ENCODE data around the gene MTUS2. TPM values are rescaled to one million over a fixed set of nuclear protein-coding genes. Genes with fewer than 3 reads are reported as not detected.

MTUS2 gene
- total and polyA plus RNA-seq, 2 experiments from 2014 or later: 3.0 to 4.3 TPM

GRCh38 chr13:29008296-29008695 is 188.2 kb downstream of the MTUS2 start:
- Histone ChIP-seq H3K4me2 (no peak overlapping the region), H2AFZ (no peak overlapping the region), H3K9me3 (ENCODE audit: low read depth) (no peaks in the 10 kb centered on the region), H3K4me1 (ENCODE audit: insufficient read depth) (no peaks in the 10 kb centered on the region), H3K27me3 (no peaks in the 10 kb centered on the region), H3K9me2 (replicated peaks; ENCODE audit: insufficient read depth) (no peaks in the 10 kb centered on the region), H3K27ac (no peak overlapping the region), H3K79me2 (no peaks in the 10 kb centered on the region), H3K4me3 (no peak overlapping the region), H4K20me1 (ENCODE audit: insufficient read depth, poor library complexity, severe bottlenecking) (no peaks in the 10 kb centered on the region), H3K36me3 (replicated peaks; ENCODE audit: insufficient read depth, low read depth) (no peaks in the 10 kb centered on the region)
- TF ChIP-seq EZH2 (IDR thresholded peaks at IDR 0.05; ENCODE audit: borderline replicate concordance) (no peak), EZH2phosphoT487 (IDR thresholded peaks at IDR 0.05; ENCODE audit: low read depth, severe bottlenecking, unreplicated experiment) (no peak)
- TF ChIP-seq, protein P1, sequence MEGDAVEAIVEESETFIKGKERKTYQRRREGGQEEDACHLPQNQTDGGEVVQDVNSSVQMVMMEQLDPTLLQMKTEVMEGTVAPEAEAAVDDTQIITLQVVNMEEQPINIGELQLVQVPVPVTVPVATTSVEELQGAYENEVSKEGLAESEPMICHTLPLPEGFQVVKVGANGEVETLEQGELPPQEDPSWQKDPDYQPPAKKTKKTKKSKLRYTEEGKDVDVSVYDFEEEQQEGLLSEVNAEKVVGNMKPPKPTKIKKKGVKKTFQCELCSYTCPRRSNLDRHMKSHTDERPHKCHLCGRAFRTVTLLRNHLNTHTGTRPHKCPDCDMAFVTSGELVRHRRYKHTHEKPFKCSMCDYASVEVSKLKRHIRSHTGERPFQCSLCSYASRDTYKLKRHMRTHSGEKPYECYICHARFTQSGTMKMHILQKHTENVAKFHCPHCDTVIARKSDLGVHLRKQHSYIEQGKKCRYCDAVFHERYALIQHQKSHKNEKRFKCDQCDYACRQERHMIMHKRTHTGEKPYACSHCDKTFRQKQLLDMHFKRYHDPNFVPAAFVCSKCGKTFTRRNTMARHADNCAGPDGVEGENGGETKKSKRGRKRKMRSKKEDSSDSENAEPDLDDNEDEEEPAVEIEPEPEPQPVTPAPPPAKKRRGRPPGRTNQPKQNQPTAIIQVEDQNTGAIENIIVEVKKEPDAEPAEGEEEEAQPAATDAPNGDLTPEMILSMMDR (IDR thresholded peaks at IDR 0.05; ENCODE audit: poor library complexity): no peak
- no peak for DNase-seq (ENCODE audit: low spot score)
- 92% methylated on average over 4 of the region's 4 CpGs for WGBS (ENCODE audit: low lambda C conversion rate, missing lambda C conversion rate)

DNA sequence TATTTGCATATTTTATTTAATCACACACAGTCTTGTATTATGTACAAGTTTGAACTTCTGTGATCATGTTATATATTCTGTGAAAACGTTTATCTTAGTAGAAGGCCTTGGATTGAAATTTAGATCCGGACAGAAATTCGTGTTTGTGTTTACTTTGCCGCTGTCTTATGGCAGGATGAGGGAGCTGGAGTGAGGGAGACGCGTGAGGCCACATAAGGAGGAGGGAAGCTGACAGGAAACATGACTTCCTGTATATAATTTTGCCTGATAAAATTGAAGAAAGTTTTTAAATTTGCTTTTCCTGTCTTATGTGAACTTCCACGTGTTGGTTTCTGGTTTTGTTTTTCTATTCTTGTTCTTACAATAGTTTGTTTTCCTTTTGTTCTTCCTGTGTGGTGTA is 200.2 kb downstream of the MTUS2 start:
- Histone ChIP-seq H3K4me3 (no peak overlapping the region), H3K36me3 (replicated peaks; ENCODE audit: insufficient read depth, low read depth) (no peaks in the 10 kb centered on the region), H3K27me3 (no peaks in the 10 kb centered on the region), H3K4me1 (ENCODE audit: insufficient read depth) (no peaks in the 10 kb centered on the region), H3K27ac (no peak overlapping the region), H3K9me3 (ENCODE audit: low read depth) (no peaks in the 10 kb centered on the region), H3K9me2 (replicated peaks; ENCODE audit: insufficient read depth) (no peaks in the 10 kb centered on the region), H3K79me2 (no peaks in the 10 kb centered on the region), H2AFZ (no peak overlapping the region), H3K4me2 (no peak overlapping the region), H4K20me1 (ENCODE audit: insufficient read depth, poor library complexity, severe bottlenecking) (no peaks in the 10 kb centered on the region)
- TF ChIP-seq EZH2 (IDR thresholded peaks at IDR 0.05; ENCODE audit: borderline replicate concordance): no peak
- TF ChIP-seq EZH2phosphoT487 (IDR thresholded peaks at IDR 0.05; ENCODE audit: low read depth, severe bottlenecking, unreplicated experiment): no peak
- TF ChIP-seq, protein P1 (IDR thresholded peaks at IDR 0.05; ENCODE audit: poor library complexity): no peak
- WGBS (ENCODE audit: low lambda C conversion rate, missing lambda C conversion rate): 69% methylated on average over 7 of the region's 7 CpGs
- DNase-seq (ENCODE audit: low spot score): no peak

GRCh38 chr13:29021311-29021710 is 201.2 kb downstream of the MTUS2 start:
- Histone ChIP-seq H3K27me3 (no peaks in the 10 kb centered on the region), H3K79me2 (no peaks in the 10 kb centered on the region), H3K4me2 (no peak overlapping the region), H3K4me1 (ENCODE audit: insufficient read depth) (no peaks in the 10 kb centered on the region), H2AFZ (no peak overlapping the region), H4K20me1 (ENCODE audit: insufficient read depth, poor library complexity, severe bottlenecking) (no peaks in the 10 kb centered on the region), H3K27ac (no peak overlapping the region), H3K9me3 (ENCODE audit: low read depth) (no peaks in the 10 kb centered on the region), H3K36me3 (replicated peaks; ENCODE audit: insufficient read depth, low read depth) (no peaks in the 10 kb centered on the region), H3K9me2 (replicated peaks; ENCODE audit: insufficient read depth) (no peaks in the 10 kb centered on the region), H3K4me3 (no peak overlapping the region)
- 73% methylated on average over 2 of the region's 2 CpGs for WGBS (ENCODE audit: low lambda C conversion rate, missing lambda C conversion rate)
- no peak for DNase-seq (ENCODE audit: low spot score)
- TF ChIP-seq, protein P1 (IDR thresholded peaks at IDR 0.05; ENCODE audit: poor library complexity): no peak
- no peak for TF ChIP-seq EZH2phosphoT487 (IDR thresholded peaks at IDR 0.05; ENCODE audit: low read depth, severe bottlenecking, unreplicated experiment)
- TF ChIP-seq EZH2 (IDR thresholded peaks at IDR 0.05; ENCODE audit: borderline replicate concordance): no peak

- H4K20me1 ChIP-seq (ENCODE audit: insufficient read depth, poor library complexity, severe bottlenecking): no peaks in the 10 kb centered on the region
- no peaks in the 10 kb centered on the region for H3K36me3 ChIP-seq (replicated peaks; ENCODE audit: insufficient read depth, low read depth)
- WGBS (ENCODE audit: low lambda C conversion rate, missing lambda C conversion rate): 84% methylated on average over 5 of the region's 5 CpGs
- H2AFZ ChIP-seq: no peak overlapping the region
- no peaks in the 10 kb centered on the region for H3K4me1 ChIP-seq (ENCODE audit: insufficient read depth)
- no peak overlapping the region for H3K27ac ChIP-seq
- H3K79me2 ChIP-seq: no peaks in the 10 kb centered on the region
- no peaks in the 10 kb centered on the region for H3K9me3 ChIP-seq (ENCODE audit: low read depth)
- no peaks in the 10 kb centered on the region for H3K27me3 ChIP-seq
- no peaks in the 10 kb centered on the region for H3K9me2 ChIP-seq (replicated peaks; ENCODE audit: insufficient read depth)
- H3K4me2 ChIP-seq: no peak overlapping the region
- DNase-seq (ENCODE audit: low spot score): no peak
- TF ChIP-seq EZH2 (IDR thresholded peaks at IDR 0.05; ENCODE audit: borderline replicate concordance) (no peak), EZH2phosphoT487 (IDR thresholded peaks at IDR 0.05; ENCODE audit: low read depth, severe bottlenecking, unreplicated experiment) (no peak)
- TF ChIP-seq, protein P1 (IDR thresholded peaks at IDR 0.05; ENCODE audit: poor library complexity): no peak
- no peak overlapping the region for H3K4me3 ChIP-seq
Observed at GRCh38 chr13:29021717-29022116, 201.6 kb downstream of the MTUS2 start.

Measured in hepatocyte (in vitro differentiated cells).